Esophagus muscularis mucosa (tissue), 4 donors: Measurements from ENCODE around the gene ENOX2. TPM values are rescaled to one million over a fixed set of nuclear protein-coding genes. Genes with fewer than 3 reads are reported as not detected.

Experiments used
- DNase-seq: peaks from one replicate; pipeline ENCODE4 v3.0.0-alpha.2; 2017; ENCODE audit errors: extremely low spot score
- H3K27ac ChIP-seq, 4 donors: fragments of 200-600 bp; sonication (generic); replicated peaks in 1 of 4; 1 replicate in 3 of 4; 2 replicates in 1 of 4; pipeline ENCODE4 v1.5.1; 2016 to 2019; ENCODE audit warnings: mild to moderate bottlenecking in 1 of 4
- H3K27me3 ChIP-seq, 4 donors: fragments of 200-600 bp; sonication (generic); one replicate each; pipeline versions ENCODE4 v1.5.1 to v1.6.0; 2016 to 2019
- H3K36me3 ChIP-seq, 4 donors: fragments of 200-600 bp; sonication (generic); one replicate each; pipeline ENCODE4 v1.5.1; 2016 to 2019
- H3K4me1 ChIP-seq, 4 donors: fragments of 200-600 bp; sonication (generic); one replicate each; pipeline ENCODE4 v1.5.1; 2016 to 2019
- H3K4me3 ChIP-seq, 4 donors: fragments of 200-600 bp; sonication (generic); 1 replicate in 2 of 4; 2 replicates in 2 of 4; pipeline ENCODE4 v1.5.1; 2016 to 2019; ENCODE audit warnings: mild to moderate bottlenecking in 4 of 4, moderate library complexity in 1 of 4
- H3K9me3 ChIP-seq, 4 donors: fragments of 200-600 bp; sonication (generic); 1 replicate in 3 of 4; 2 replicates in 1 of 4; pipeline ENCODE4 v1.5.1; 2016 to 2019
- CTCF ChIP-seq, 3 experiments: fragments of 200-600 bp in 2 of 3; fragments of 450-650 bp in 1 of 3; sonication (generic) in 2 of 3; IDR thresholded peaks; one replicate each; pipeline ENCODE4 v1.5.1; 2017 to 2019; ENCODE audit warnings: antibody characterized with exemption in 3 of 3, mild to moderate bottlenecking in 2 of 3, moderate library complexity in 1 of 3
- EP300 ChIP-seq: sonication (generic); formaldehyde crosslinking; IDR thresholded peaks from one replicate; pipeline ENCODE4 v1.6.1; 2017; ENCODE audit warnings: antibody characterized with exemption
- POLR2A ChIP-seq: fragments of 450-650 bp; IDR thresholded peaks from one replicate; pipeline ENCODE4 v1.6.1; 2017; ENCODE audit warnings: antibody characterized with exemption, moderate library complexity, mild to moderate bottlenecking, low read depth
- POLR2AphosphoS5 ChIP-seq, 2 donors: sonication (generic); formaldehyde crosslinking; IDR thresholded peaks; one replicate each; pipeline ENCODE4 v1.6.1; 2017; ENCODE audit warnings: antibody characterized with exemption in 2 of 2
- WGBS: methylation state at CpG from one replicate; pipeline ENCODE4 v1.1.5; 2018; 5-methylcytosine and 5-hydroxymethylcytosine counted together
- intact Hi-C: fragments of 100-400 bp; cut with DNase I; formaldehyde crosslinking; loops from one replicate; pipeline ENCODE4 v1.15.1; 2023
- total RNA-seq, 4 donors: library from RNA; depleted of rRNA; stranded (reverse); fragments of >200 nt; gene quantifications; one replicate each; pipeline versions ENCODE4 v1.1.0 to v1.2.1, GENCODE V29; 2016

ENOX2 gene
- total RNA-seq, 4 donors from 2014 or later = 12.4 to 17.1 (median 15.5) TPM

- H3K9me3 ChIP-seq = no peaks in the 10 kb centered on the region
- intact Hi-C loops = no loop called here
- no peak overlapping the region for H3K4me3 ChIP-seq
- no peaks in the 10 kb centered on the region for H3K27me3 ChIP-seq
- TF ChIP-seq EP300 (no peak), CTCF (IDR thresholded peaks at IDR 0.05) (no peak), POLR2A (no peak), POLR2AphosphoS5 (IDR thresholded peaks at IDR 0.05) (no peak)
- 33% methylated on average over 2 of the region's 2 CpGs for WGBS
- H3K27ac ChIP-seq = no peak overlapping the region
- no peaks in the 10 kb centered on the region for H3K36me3 ChIP-seq
- peaks cover 0 to 3% (median 0%) of the 10 kb centered on the region in 4 donors for H3K4me1 ChIP-seq
- no peak for DNase-seq
Observed at GRCh38 chrX:130746709-130747342, 156.2 kb downstream of the ENOX2 start.

- H3K36me3 ChIP-seq = no peaks in the 10 kb centered on the region
- intact Hi-C loops = no loop called here
- 54% methylated on average over 3 of the region's 3 CpGs for WGBS
- H3K27ac ChIP-seq = no peak overlapping the region
- TF ChIP-seq EP300 (no peak), POLR2A (no peak)
- no peaks in the 10 kb centered on the region for H3K27me3 ChIP-seq
- no peak for DNase-seq
- no peak overlapping the region for H3K4me3 ChIP-seq
- H3K9me3 ChIP-seq = no peaks in the 10 kb centered on the region
- H3K4me1 ChIP-seq = peaks cover 0 to 3% (median 0%) of the 10 kb centered on the region in 4 donors
Observed at GRCh38 chrX:130746077-130746476, 156.9 kb downstream of the ENOX2 start.

- TF ChIP-seq CTCF (IDR thresholded peaks at IDR 0.05) = no peak
- no peak for TF ChIP-seq POLR2A
- no peak for TF ChIP-seq EP300
- Histone ChIP-seq H3K27me3 (no peaks in the 10 kb centered on the region), H3K9me3 (no peaks in the 10 kb centered on the region), H3K4me3 (no peak overlapping the region), H3K27ac (no peak overlapping the region), H3K4me1 (peaks cover 0 to 3% (median 0%) of the 10 kb centered on the region in 4 donors), H3K36me3 (no peaks in the 10 kb centered on the region)
- WGBS = 58% methylated on average over 4 of the region's 4 CpGs
- no peak for DNase-seq
- intact Hi-C loops = no loop called here
Observed at GRCh38 chrX:130741584-130741983, 161.4 kb downstream of the ENOX2 start.

GRCh38 chrX:130741151-130741550, 161.9 kb downstream of the ENOX2 start:
- Histone ChIP-seq H3K27ac (no peak overlapping the region), H3K27me3 (no peaks in the 10 kb centered on the region), H3K4me1 (peaks cover 0 to 3% (median 0%) of the 10 kb centered on the region in 4 donors), H3K9me3 (no peaks in the 10 kb centered on the region), H3K4me3 (no peak overlapping the region), H3K36me3 (no peaks in the 10 kb centered on the region)
- TF ChIP-seq EP300 (no peak), POLR2A (no peak), POLR2AphosphoS5 (IDR thresholded peaks at IDR 0.05) (no peak), CTCF (IDR thresholded peaks at IDR 0.05) (no peak)
- WGBS = 63% methylated on average over 3 of the region's 3 CpGs
- no peak for DNase-seq
- intact Hi-C loops = no loop called here

GRCh38 chrX:130738638-130739195, 164.3 kb downstream of the ENOX2 start:
- H3K4me1 ChIP-seq = peaks cover 0 to 3% (median 0%) of the 10 kb centered on the region in 4 donors
- TF ChIP-seq POLR2A (no peak), EP300 (no peak), POLR2AphosphoS5 (IDR thresholded peaks at IDR 0.05) (no peak), CTCF (IDR thresholded peaks at IDR 0.05) (no peak)
- H3K27ac ChIP-seq = no peak overlapping the region
- H3K9me3 ChIP-seq = no peaks in the 10 kb centered on the region
- no peaks in the 10 kb centered on the region for H3K36me3 ChIP-seq
- H3K27me3 ChIP-seq = no peaks in the 10 kb centered on the region
- no peak overlapping the region for H3K4me3 ChIP-seq
- no peak for DNase-seq
- WGBS = 79% methylated on average over 5 of the region's 5 CpGs
- intact Hi-C loops = no loop called here
